ENCODE measurements around the gene TRRAP.

TRRAP gene

GRCh38 chr7:98913026-98913425 lies 34.7 kb downstream of the TRRAP start:
- H3K9me3 ChIP-seq (ENCODE audit: control insufficient read depth, low read length) = no peaks in the 10 kb centered on the region
- no peak overlapping the region for H3K9ac ChIP-seq (ENCODE audit: low read length)
- no peaks in the 10 kb centered on the region for H3K27me3 ChIP-seq (ENCODE audit: control insufficient read depth in 1 of 2, insufficient read depth in 1 of 2, low read length in 2 of 2)
- no peak overlapping the region for H2AK5ac ChIP-seq (ENCODE audit: low read length, severe bottlenecking)
- H2BK15ac ChIP-seq (ENCODE audit: low read depth, poor library complexity, severe bottlenecking) = no peak overlapping the region
- H2BK12ac ChIP-seq (ENCODE audit: low read length in 2 of 2) = no peak overlapping the region
- H3K18ac ChIP-seq (ENCODE audit: low read depth in 1 of 2, low read length in 2 of 2) = no peak overlapping the region
- H3K27ac ChIP-seq (ENCODE audit: low read length, poor library complexity, severe bottlenecking) = no peak overlapping the region
- no peak overlapping the region for H3K23ac ChIP-seq (ENCODE audit: low read length in 2 of 2)
- no peak overlapping the region for H2AFZ ChIP-seq (ENCODE audit: low read depth, low read length)
- H4K91ac ChIP-seq (ENCODE audit: low read length) = no peak overlapping the region
- H3K4ac ChIP-seq (ENCODE audit: low read depth in 1 of 2, low read length in 2 of 2) = no peak overlapping the region
- H3K4me1 ChIP-seq (ENCODE audit: control insufficient read depth, insufficient read depth, low read depth, low read length) = no peaks in the 10 kb centered on the region
- peaks cover 36% of the 10 kb centered on the region for H3K79me1 ChIP-seq (replicated peaks; ENCODE audit: low read length, poor library complexity, severe bottlenecking)
- DNase-seq = no peak
- H3K14ac ChIP-seq (ENCODE audit: low read length in 2 of 2) = no peak overlapping the region
- no peak overlapping the region for H3K4me2 ChIP-seq (ENCODE audit: low read length, poor library complexity, severe bottlenecking)
- no peak overlapping the region for H2BK5ac ChIP-seq (ENCODE audit: low read depth, low read length, poor library complexity, severe bottlenecking)
- no peak overlapping the region for H4K8ac ChIP-seq (ENCODE audit: low read length)
- H3K36me3 ChIP-seq (ENCODE audit: control insufficient read depth in 1 of 2, insufficient read depth in 2 of 2, low read depth in 1 of 2, low read length in 2 of 2) = peaks cover 61 to 91% of the 10 kb centered on the region in 2 experiments
- H3K4me3 ChIP-seq (ENCODE audit: insufficient read depth in 1 of 2, low read depth in 1 of 2, low read length in 2 of 2) = no peak overlapping the region
- WGBS = over 99% methylated on average over 8 of the region's 8 CpGs
- H2BK120ac ChIP-seq (ENCODE audit: low read depth, low read length) = no peak overlapping the region

GRCh38 chr7:98913612-98914011 lies 35.3 kb downstream of the TRRAP start:
- Histone ChIP-seq H3K9ac (ENCODE audit: low read length) (no peak overlapping the region), H3K9me3 (ENCODE audit: control insufficient read depth, low read length) (no peaks in the 10 kb centered on the region)

DNA sequence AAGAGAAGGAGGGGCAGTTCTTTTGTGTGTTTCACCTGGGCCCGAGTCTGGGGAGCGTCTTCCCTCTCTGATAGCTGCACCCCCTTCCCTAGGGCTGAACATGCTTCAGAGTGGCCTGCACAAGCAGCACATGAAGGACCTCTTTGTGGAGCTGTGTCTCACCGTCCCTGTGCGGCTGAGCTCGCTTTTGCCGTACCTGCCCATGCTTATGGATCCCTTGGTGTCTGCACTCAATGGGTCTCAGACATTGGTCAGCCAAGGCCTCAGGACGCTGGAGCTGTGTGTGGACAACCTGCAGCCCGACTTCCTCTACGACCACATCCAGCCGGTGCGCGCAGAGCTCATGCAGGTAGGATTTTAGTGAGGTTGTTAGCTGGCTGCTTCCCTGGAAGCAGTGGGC lies 39.0 kb downstream of the TRRAP start:
- no peak overlapping the region for H4K8ac ChIP-seq (ENCODE audit: low read length)
- 96% methylated on average over 12 of the region's 12 CpGs for WGBS
- H3K18ac ChIP-seq (ENCODE audit: low read depth in 1 of 2, low read length in 2 of 2) = no peak overlapping the region
- H3K14ac ChIP-seq (ENCODE audit: low read length in 2 of 2) = no peak overlapping the region
- H3K36me3 ChIP-seq (ENCODE audit: control insufficient read depth in 1 of 2, insufficient read depth in 2 of 2, low read depth in 1 of 2, low read length in 2 of 2) = peaks cover 58 to 88% of the 10 kb centered on the region in 2 experiments
- H3K9ac ChIP-seq (ENCODE audit: low read length) = no peak overlapping the region
- H3K79me1 ChIP-seq (replicated peaks; ENCODE audit: low read length, poor library complexity, severe bottlenecking) = peaks cover 35% of the 10 kb centered on the region
- no peak overlapping the region for H3K4me2 ChIP-seq (ENCODE audit: low read length, poor library complexity, severe bottlenecking)
- no peaks in the 10 kb centered on the region for H3K27me3 ChIP-seq (ENCODE audit: control insufficient read depth in 1 of 2, insufficient read depth in 1 of 2, low read length in 2 of 2)
- no peak overlapping the region for H2BK12ac ChIP-seq (ENCODE audit: low read length in 2 of 2)
- H3K9me3 ChIP-seq (ENCODE audit: control insufficient read depth, low read length) = no peaks in the 10 kb centered on the region
- no peak overlapping the region for H2AFZ ChIP-seq (ENCODE audit: low read depth, low read length)
- no peak overlapping the region for H2BK120ac ChIP-seq (ENCODE audit: low read depth, low read length)
- H2BK5ac ChIP-seq (ENCODE audit: low read depth, low read length, poor library complexity, severe bottlenecking) = no peak overlapping the region
- no peak overlapping the region for H3K4me3 ChIP-seq (ENCODE audit: insufficient read depth in 1 of 2, low read depth in 1 of 2, low read length in 2 of 2)
- no peak overlapping the region for H3K27ac ChIP-seq (ENCODE audit: low read length, poor library complexity, severe bottlenecking)
- H4K91ac ChIP-seq (ENCODE audit: low read length) = no peak overlapping the region
- H3K23ac ChIP-seq (ENCODE audit: low read length in 2 of 2) = no peak overlapping the region
- H3K4me1 ChIP-seq (ENCODE audit: control insufficient read depth, insufficient read depth, low read depth, low read length) = peaks cover 3% of the 10 kb centered on the region
- H2BK15ac ChIP-seq (ENCODE audit: low read depth, poor library complexity, severe bottlenecking) = no peak overlapping the region
- H3K4ac ChIP-seq (ENCODE audit: low read depth in 1 of 2, low read length in 2 of 2) = no peak overlapping the region
- H2AK5ac ChIP-seq (ENCODE audit: low read length, severe bottlenecking) = no peak overlapping the region
- DNase-seq = no peak

More at GRCh38 chr7:98913612-98914011, 35.3 kb downstream of the TRRAP start:
- DNase-seq = no peak
- H3K27me3 ChIP-seq (ENCODE audit: control insufficient read depth in 1 of 2, insufficient read depth in 1 of 2, low read length in 2 of 2) = no peaks in the 10 kb centered on the region
- no peak overlapping the region for H4K8ac ChIP-seq (ENCODE audit: low read length)
- peaks cover 33% of the 10 kb centered on the region for H3K79me1 ChIP-seq (replicated peaks; ENCODE audit: low read length, poor library complexity, severe bottlenecking)
- no peak overlapping the region for H3K4ac ChIP-seq (ENCODE audit: low read depth in 1 of 2, low read length in 2 of 2)
- no peaks in the 10 kb centered on the region for H3K4me1 ChIP-seq (ENCODE audit: control insufficient read depth, insufficient read depth, low read depth, low read length)
- H3K4me2 ChIP-seq (ENCODE audit: low read length, poor library complexity, severe bottlenecking) = no peak overlapping the region
- no peak overlapping the region for H3K18ac ChIP-seq (ENCODE audit: low read depth in 1 of 2, low read length in 2 of 2)
- H2BK12ac ChIP-seq (ENCODE audit: low read length in 2 of 2) = no peak overlapping the region
- H2BK5ac ChIP-seq (ENCODE audit: low read depth, low read length, poor library complexity, severe bottlenecking) = no peak overlapping the region
- H2BK15ac ChIP-seq (ENCODE audit: low read depth, poor library complexity, severe bottlenecking) = no peak overlapping the region
- peaks cover 61 to 90% of the 10 kb centered on the region in 2 experiments for H3K36me3 ChIP-seq (ENCODE audit: control insufficient read depth in 1 of 2, insufficient read depth in 2 of 2, low read depth in 1 of 2, low read length in 2 of 2)
- no peak overlapping the region for H3K14ac ChIP-seq (ENCODE audit: low read length in 2 of 2)
- H3K23ac ChIP-seq (ENCODE audit: low read length in 2 of 2) = no peak overlapping the region
- no peak overlapping the region for H2AFZ ChIP-seq (ENCODE audit: low read depth, low read length)
- no peak overlapping the region for H4K91ac ChIP-seq (ENCODE audit: low read length)
- H3K27ac ChIP-seq (ENCODE audit: low read length, poor library complexity, severe bottlenecking) = no peak overlapping the region
- no peak overlapping the region for H2BK120ac ChIP-seq (ENCODE audit: low read depth, low read length)
- H3K4me3 ChIP-seq (ENCODE audit: insufficient read depth in 1 of 2, low read depth in 1 of 2, low read length in 2 of 2) = no peak overlapping the region
- no peak overlapping the region for H2AK5ac ChIP-seq (ENCODE audit: low read length, severe bottlenecking)

GRCh38 chr7:98921608-98922372 lies 43.5 kb downstream of the TRRAP start:
- peaks cover 35% of the 10 kb centered on the region for H3K79me1 ChIP-seq (replicated peaks; ENCODE audit: low read length, poor library complexity, severe bottlenecking)
- H4K8ac ChIP-seq (ENCODE audit: low read length) = no peak overlapping the region
- H3K4me3 ChIP-seq (ENCODE audit: insufficient read depth in 1 of 2, low read depth in 1 of 2, low read length in 2 of 2) = no peak overlapping the region
- peaks cover 58 to 92% of the 10 kb centered on the region in 2 experiments for H3K36me3 ChIP-seq (ENCODE audit: control insufficient read depth in 1 of 2, insufficient read depth in 2 of 2, low read depth in 1 of 2, low read length in 2 of 2)
- no peak overlapping the region for H3K9ac ChIP-seq (ENCODE audit: low read length)
- WGBS = 97% methylated on average over 25 of the region's 25 CpGs
- no peak overlapping the region for H2AFZ ChIP-seq (ENCODE audit: low read depth, low read length)
- peaks cover 9% of the 10 kb centered on the region for H3K4me1 ChIP-seq (ENCODE audit: control insufficient read depth, insufficient read depth, low read depth, low read length)
- H4K91ac ChIP-seq (ENCODE audit: low read length) = no peak overlapping the region
- H3K27me3 ChIP-seq (ENCODE audit: control insufficient read depth in 1 of 2, insufficient read depth in 1 of 2, low read length in 2 of 2) = no peaks in the 10 kb centered on the region
- no peak overlapping the region for H2BK120ac ChIP-seq (ENCODE audit: low read depth, low read length)
- no peak overlapping the region for H3K27ac ChIP-seq (ENCODE audit: low read length, poor library complexity, severe bottlenecking)
- DNase-seq = no peak
- no peak overlapping the region for H3K23ac ChIP-seq (ENCODE audit: low read length in 2 of 2)
- no peaks in the 10 kb centered on the region for H3K9me3 ChIP-seq (ENCODE audit: control insufficient read depth, low read length)
- no peak overlapping the region for H2BK15ac ChIP-seq (ENCODE audit: low read depth, poor library complexity, severe bottlenecking)
- no peak overlapping the region for H2AK5ac ChIP-seq (ENCODE audit: low read length, severe bottlenecking)
- H3K4ac ChIP-seq (ENCODE audit: low read depth in 1 of 2, low read length in 2 of 2) = no peak overlapping the region
- no peak overlapping the region for H3K14ac ChIP-seq (ENCODE audit: low read length in 2 of 2)
- H3K18ac ChIP-seq (ENCODE audit: low read depth in 1 of 2, low read length in 2 of 2) = no peak overlapping the region
- no peak overlapping the region for H3K4me2 ChIP-seq (ENCODE audit: low read length, poor library complexity, severe bottlenecking)
- no peak overlapping the region for H2BK12ac ChIP-seq (ENCODE audit: low read length in 2 of 2)
- H2BK5ac ChIP-seq (ENCODE audit: low read depth, low read length, poor library complexity, severe bottlenecking) = no peak overlapping the region
